Left ventricle myocardium inferior (tissue), 1 donor: ENCODE measurements around the gene TERB1. TPM values are rescaled to one million over a fixed set of nuclear protein-coding genes. Genes with fewer than 3 reads are reported as not detected.

Experiments
- DNase-seq: peaks from one replicate; pipeline ENCODE4 v3.0.0-alpha.2; 2020
- H3K27ac ChIP-seq: fragments of 200-600 bp; replicated peaks from 2 replicates; pipeline ENCODE4 v1.8.0; 2021
- H3K27me3 ChIP-seq: fragments of 200-600 bp; 2 replicates; pipeline ENCODE4 v1.8.0; 2021; ENCODE audit warnings: low read depth
- H3K36me3 ChIP-seq: fragments of 200-600 bp; 2 replicates; pipeline ENCODE4 v1.8.0; 2021
- H3K4me1 ChIP-seq: fragments of 200-600 bp; 2 replicates; pipeline ENCODE4 v1.8.0; 2021
- H3K4me3 ChIP-seq: fragments of 200-600 bp; 2 replicates; pipeline ENCODE4 v1.8.0; 2021; ENCODE audit warnings: mild to moderate bottlenecking, moderate library complexity
- H3K9me3 ChIP-seq: fragments of 200-600 bp; replicated peaks from 2 replicates; pipeline ENCODE4 v1.8.0; 2021
- intact Hi-C: fragments of 100-400 bp; cut with micrococcal nuclease; formaldehyde crosslinking; loops from one replicate; pipeline ENCODE4 v1.11.0; 2022
- total RNA-seq: library from RNA; stranded (reverse); fragmentation: NEBNext Ultra II Directional; extraction: Animal tissue kit (Norgen Biotek cat#: 25700); gene quantifications from one replicate; pipeline ENCODE4 v1.2.1, GENCODE V29; 2021
- TF ChIP-seq, protein P1 (sequence below): fragments of 200-600 bp; IDR thresholded peaks from 2 replicates; pipeline ENCODE4 v1.8.0; 2021; ENCODE audit warnings: antibody characterized with exemption, mild to moderate bottlenecking, borderline replicate concordance
- donor health status: DM: no; HTN: yes; CAD: no; lungs with severe emphysema.

TERB1 gene
- total RNA-seq, 1 donor from 2014 or later = not detected

- intact Hi-C loops = no loop called here
Observed at GRCh38 chr16:66824006-66824405, 22.6 kb upstream of the TERB1 start.

GRCh38 chr16:66814734-66815133 lies 13.3 kb upstream of the TERB1 start:
- no peaks in the 10 kb centered on the region for H3K4me1 ChIP-seq
- TF ChIP-seq, protein P1, sequence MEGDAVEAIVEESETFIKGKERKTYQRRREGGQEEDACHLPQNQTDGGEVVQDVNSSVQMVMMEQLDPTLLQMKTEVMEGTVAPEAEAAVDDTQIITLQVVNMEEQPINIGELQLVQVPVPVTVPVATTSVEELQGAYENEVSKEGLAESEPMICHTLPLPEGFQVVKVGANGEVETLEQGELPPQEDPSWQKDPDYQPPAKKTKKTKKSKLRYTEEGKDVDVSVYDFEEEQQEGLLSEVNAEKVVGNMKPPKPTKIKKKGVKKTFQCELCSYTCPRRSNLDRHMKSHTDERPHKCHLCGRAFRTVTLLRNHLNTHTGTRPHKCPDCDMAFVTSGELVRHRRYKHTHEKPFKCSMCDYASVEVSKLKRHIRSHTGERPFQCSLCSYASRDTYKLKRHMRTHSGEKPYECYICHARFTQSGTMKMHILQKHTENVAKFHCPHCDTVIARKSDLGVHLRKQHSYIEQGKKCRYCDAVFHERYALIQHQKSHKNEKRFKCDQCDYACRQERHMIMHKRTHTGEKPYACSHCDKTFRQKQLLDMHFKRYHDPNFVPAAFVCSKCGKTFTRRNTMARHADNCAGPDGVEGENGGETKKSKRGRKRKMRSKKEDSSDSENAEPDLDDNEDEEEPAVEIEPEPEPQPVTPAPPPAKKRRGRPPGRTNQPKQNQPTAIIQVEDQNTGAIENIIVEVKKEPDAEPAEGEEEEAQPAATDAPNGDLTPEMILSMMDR = no peak

More at GRCh38 chr16:66824006-66824405, 22.6 kb upstream of the TERB1 start:
- Histone ChIP-seq H3K36me3 (peaks cover 84% of the 10 kb centered on the region), H3K4me1 (peaks cover 9% of the 10 kb centered on the region), H3K4me3 (no peak overlapping the region), H3K27ac (no peak overlapping the region), H3K27me3 (no peaks in the 10 kb centered on the region), H3K9me3 (no peaks in the 10 kb centered on the region)
- TF ChIP-seq, protein P1 = no peak
- DNase-seq = no peak

DNA sequence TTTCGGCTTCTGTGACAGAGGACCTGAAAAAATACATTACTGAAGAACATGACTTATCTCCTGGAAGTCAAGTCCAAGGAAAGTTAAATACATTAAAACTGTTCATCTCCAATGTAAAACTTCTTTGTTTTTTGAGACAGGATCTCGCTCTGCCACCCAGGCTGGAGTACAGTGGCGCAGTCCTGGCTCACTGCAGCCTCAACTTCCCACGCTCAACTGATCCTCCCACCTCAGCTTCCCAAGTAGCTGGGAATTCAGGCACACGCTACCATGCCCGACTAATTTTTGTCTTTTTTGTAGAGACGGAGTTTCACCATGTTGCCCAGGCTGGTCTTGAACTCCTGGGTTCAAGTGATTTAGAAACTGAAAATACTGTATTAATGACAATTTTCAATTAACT lies 9.7 kb upstream of the TERB1 start:
- no peak overlapping the region for H3K27ac ChIP-seq
- peaks cover 99% of the 10 kb centered on the region for H3K36me3 ChIP-seq
- no peaks in the 10 kb centered on the region for H3K27me3 ChIP-seq
- H3K9me3 ChIP-seq = no peaks in the 10 kb centered on the region
- intact Hi-C loops = no loop called here
- no peaks in the 10 kb centered on the region for H3K4me1 ChIP-seq
- TF ChIP-seq, protein P1 = no peak
- DNase-seq = no peak
- H3K4me3 ChIP-seq = no peak overlapping the region

More at GRCh38 chr16:66814734-66815133, 13.3 kb upstream of the TERB1 start:
- Histone ChIP-seq H3K27ac (no peak overlapping the region), H3K4me3 (no peak overlapping the region), H3K9me3 (no peaks in the 10 kb centered on the region), H3K36me3 (peaks cover 99% of the 10 kb centered on the region), H3K27me3 (no peaks in the 10 kb centered on the region)
- DNase-seq = no peak
- intact Hi-C loops = no loop called here

DNA sequence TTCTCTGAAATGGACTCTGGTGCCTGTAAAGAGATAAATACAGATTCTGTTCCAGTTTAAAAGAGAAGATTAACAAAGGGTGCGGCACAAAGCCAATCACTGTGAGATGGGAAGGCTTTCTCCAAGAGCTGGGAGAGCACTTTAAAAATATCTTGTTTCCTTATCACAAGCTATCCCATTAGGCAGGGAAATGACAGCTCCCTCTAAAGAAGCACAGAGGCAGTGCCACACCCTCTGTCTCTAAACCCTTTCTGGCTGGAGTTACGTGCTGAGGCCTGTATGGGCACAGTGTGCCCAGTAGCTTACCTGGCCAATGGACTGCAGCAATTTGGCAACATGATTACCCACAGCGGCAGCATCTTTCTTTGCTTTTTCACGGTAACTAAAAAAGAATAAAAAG lies 9.0 kb upstream of the TERB1 start:
- Histone ChIP-seq H3K27me3 (no peaks in the 10 kb centered on the region), H3K9me3 (no peaks in the 10 kb centered on the region), H3K27ac (no peak overlapping the region), H3K4me3 (no peak overlapping the region), H3K4me1 (no peaks in the 10 kb centered on the region), H3K36me3 (peaks cover 98% of the 10 kb centered on the region)
- intact Hi-C loops = no loop called here
- DNase-seq = no peak
- TF ChIP-seq, protein P1 = no peak

DNA sequence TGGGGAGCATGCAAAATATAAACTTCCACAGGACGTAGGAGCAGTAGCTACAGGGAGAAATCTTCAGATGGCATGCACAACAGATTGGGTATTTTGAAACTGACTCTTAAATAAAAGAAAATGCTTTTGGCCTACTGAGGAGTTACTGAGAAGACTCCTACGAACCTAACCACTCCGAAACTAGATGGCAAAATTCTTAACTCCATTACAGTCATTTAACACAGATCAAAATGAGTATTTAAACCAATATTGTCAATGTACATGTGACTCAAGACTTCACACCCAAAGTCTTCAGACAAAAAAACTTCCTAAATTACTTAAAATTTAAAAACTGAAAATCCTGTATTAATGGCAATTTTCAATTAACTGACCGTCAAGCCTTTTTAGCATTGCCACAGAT lies 8.4 kb upstream of the TERB1 start:
- TF ChIP-seq, protein P1 = no peak
- H3K27me3 ChIP-seq = no peaks in the 10 kb centered on the region
- H3K36me3 ChIP-seq = peaks cover 98% of the 10 kb centered on the region
- H3K4me1 ChIP-seq = no peaks in the 10 kb centered on the region
- H3K9me3 ChIP-seq = no peaks in the 10 kb centered on the region
- intact Hi-C loops = no loop called here
- no peak overlapping the region for H3K4me3 ChIP-seq
- no peak for DNase-seq
- H3K27ac ChIP-seq = no peak overlapping the region

GRCh38 chr16:66802159-66802558 lies 775 bp upstream of the TERB1 start:
- TF ChIP-seq, protein P1 = no peak
- H3K27ac ChIP-seq = no peak overlapping the region
- H3K4me1 ChIP-seq = no peaks in the 10 kb centered on the region
- intact Hi-C loops = no loop called here
- no peaks in the 10 kb centered on the region for H3K9me3 ChIP-seq
- H3K4me3 ChIP-seq = no peak overlapping the region
- no peaks in the 10 kb centered on the region for H3K27me3 ChIP-seq
- peaks cover 62% of the 10 kb centered on the region for H3K36me3 ChIP-seq
- no peak for DNase-seq
